Natural killer cell (primary cell): ENCODE data around the gene ASB17. TPM values are rescaled to one million over a fixed set of nuclear protein-coding genes. Genes with fewer than 3 reads are reported as not detected.

Experiments used
- total RNA-seq, 4 donors: library from RNA; stranded (reverse); fragments of 120-200 nt in 1 of 4; gene quantifications; one replicate each; pipeline versions ENCODE4 v1.2.3 to v1.2.4, GENCODE V29; 2013 to 2022

ASB17 gene
- total RNA-seq, 3 donors from 2014 or later (not counting 1 experiment from before 2014, with no cell fraction given), result not detected

Other genes starting within 250 kb of the ASB17 start
- 10 to 100 TPM; 15.2 to 20.9 (median 17.7) TPM for gene ACADM, start 207.7 kb downstream of the ASB17 start, total RNA-seq
- 100 to 1,000 TPM in 2 of 3 donors, 10 to 100 TPM in 1; 100.0 to 120 (median 118) TPM for gene RABGGTB, start 146.1 kb downstream of the ASB17 start, total RNA-seq
- under 1 TPM; 0.45 to 0.61 (median 0.52) TPM for gene MSH4, start 135.5 kb downstream of the ASB17 start, total RNA-seq
- gene ST6GALNAC3, start 142.3 kb upstream of the ASB17 start, total RNA-seq, result not detected